ENCODE measurements around the gene KCNB1. TPM values are rescaled to one million over a fixed set of nuclear protein-coding genes. Genes with fewer than 3 reads are reported as not detected.

KCNB1 gene
- total RNA-seq, 6 donors from 2014 or later, result 0.40 to 2.2 (median 0.98) TPM

GRCh38 chr20:49516916-49517804 is 34.7 kb upstream of the KCNB1 start:
- Histone ChIP-seq H3K27ac (no peak overlapping the region), H3K4me1 (no peaks in the 10 kb centered on the region), H3K9me3 (no peaks in the 10 kb centered on the region), H3K4me3 (no peak overlapping the region), H3K27me3 (no peaks in the 10 kb centered on the region), H3K36me3 (no peaks in the 10 kb centered on the region)
- 74 to 79% methylated on average over 13 to 17 of the region's 17 CpGs for WGBS, 2 donors
- ATAC-seq (ENCODE audit: low FRiP score in 2 of 2) (peak in 1 of 2 donors; percentile 16), DNase-seq (no peak)
- TF ChIP-seq POLR2A (IDR thresholded peaks at IDR 0.05), result no peak
- TF ChIP-seq CTCF (IDR thresholded peaks at IDR 0.05), result no peak
- no peak for TF ChIP-seq POLR2AphosphoS5 (IDR thresholded peaks at IDR 0.05)
- no peak for TF ChIP-seq EP300 (IDR thresholded peaks at IDR 0.05)

- TF ChIP-seq POLR2A (IDR thresholded peaks at IDR 0.05) (no peak), POLR2AphosphoS5 (IDR thresholded peaks at IDR 0.05) (no peak), CTCF (IDR thresholded peaks at IDR 0.05) (no peak), EP300 (IDR thresholded peaks at IDR 0.05) (no peak)
- 51 to 59% methylated on average over 3 of the region's 3 CpGs for WGBS, 2 donors
- Histone ChIP-seq H3K27ac (no peak overlapping the region), H3K36me3 (no peaks in the 10 kb centered on the region), H3K27me3 (no peaks in the 10 kb centered on the region), H3K9me3 (no peaks in the 10 kb centered on the region), H3K4me1 (no peaks in the 10 kb centered on the region), H3K4me3 (no peak overlapping the region)
- no peak for DNase-seq
- no peak for ATAC-seq (ENCODE audit: low FRiP score in 2 of 2)
These were observed 33.1 kb upstream of the KCNB1 start for GRCh38 chr20:49515586-49515985.

- no peak for TF ChIP-seq CTCF (IDR thresholded peaks at IDR 0.05)
- no peak for TF ChIP-seq EP300 (IDR thresholded peaks at IDR 0.05)
- DNase-seq (no peak), ATAC-seq (ENCODE audit: low FRiP score in 2 of 2) (no peak)
- no peaks in the 10 kb centered on the region for H3K36me3 ChIP-seq
- no peak overlapping the region for H3K27ac ChIP-seq
- 79 to 86% methylated on average over 2 of the region's 2 CpGs for WGBS, 2 donors
- no peaks in the 10 kb centered on the region for H3K9me3 ChIP-seq
- H3K4me1 ChIP-seq, result no peaks in the 10 kb centered on the region
- no peaks in the 10 kb centered on the region for H3K27me3 ChIP-seq
- H3K4me3 ChIP-seq, result no peak overlapping the region
These were observed 31.0 kb upstream of the KCNB1 start for GRCh38 chr20:49513517-49513916.

- H3K9me3 ChIP-seq, result no peaks in the 10 kb centered on the region
- H3K36me3 ChIP-seq, result no peaks in the 10 kb centered on the region
- DNase-seq (no peak), ATAC-seq (ENCODE audit: low FRiP score in 2 of 2) (no peak)
- no peak overlapping the region for H3K4me3 ChIP-seq
- H3K27ac ChIP-seq, result no peak overlapping the region
- TF ChIP-seq EP300 (IDR thresholded peaks at IDR 0.05) (no peak), CTCF (IDR thresholded peaks at IDR 0.05) (no peak), POLR2AphosphoS5 (IDR thresholded peaks at IDR 0.05) (no peak), POLR2A (IDR thresholded peaks at IDR 0.05) (no peak)
- no peaks in the 10 kb centered on the region for H3K27me3 ChIP-seq
- no peaks in the 10 kb centered on the region for H3K4me1 ChIP-seq
- WGBS, 2 donors, result 77 to 81% methylated on average over 2 to 11 of the region's 11 CpGs
These were observed 30.5 kb upstream of the KCNB1 start for GRCh38 chr20:49513009-49513408.

Data from upper lobe of left lung (tissue), 6 donors.